ENCODE measurements around the gene TMEM181.

DNA sequence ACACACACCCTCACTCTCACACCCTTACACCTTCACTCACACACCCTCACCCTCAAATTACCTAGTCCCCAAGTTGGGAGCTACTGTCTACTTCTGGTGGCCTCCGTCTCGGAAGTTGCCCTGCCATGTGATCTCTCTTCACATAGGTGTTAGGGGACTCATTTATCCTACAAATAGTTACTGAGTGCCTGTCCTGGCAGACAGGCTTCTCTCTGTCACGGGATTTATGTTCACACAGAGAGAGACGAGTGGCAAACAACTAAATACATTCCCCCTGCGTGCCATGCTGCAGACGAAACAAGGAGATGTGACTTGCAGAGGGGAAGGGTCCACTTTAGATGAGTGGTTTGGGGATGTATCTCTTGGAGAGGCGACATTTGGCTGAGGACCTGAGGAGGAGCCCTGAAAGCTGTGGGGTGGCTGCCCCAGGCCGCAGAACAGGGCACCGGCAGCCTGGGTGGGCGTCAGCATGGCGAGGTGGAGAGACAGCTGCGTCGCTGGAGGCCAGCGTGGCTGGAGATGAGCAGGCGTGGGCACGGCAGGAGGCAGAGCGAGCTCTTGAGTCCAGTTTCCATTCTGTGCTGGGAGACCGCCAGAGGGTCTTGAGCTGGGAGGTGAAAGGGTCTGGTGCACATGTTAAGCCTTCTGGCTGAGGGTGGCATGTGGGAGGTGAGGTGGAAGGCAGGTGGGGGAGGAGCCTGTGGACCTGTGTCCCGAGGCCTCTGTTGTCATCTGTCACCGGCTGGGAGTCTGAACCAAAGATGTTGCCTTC, 67.5 kb downstream of the TMEM181 start:
- TF ChIP-seq, protein P1, sequence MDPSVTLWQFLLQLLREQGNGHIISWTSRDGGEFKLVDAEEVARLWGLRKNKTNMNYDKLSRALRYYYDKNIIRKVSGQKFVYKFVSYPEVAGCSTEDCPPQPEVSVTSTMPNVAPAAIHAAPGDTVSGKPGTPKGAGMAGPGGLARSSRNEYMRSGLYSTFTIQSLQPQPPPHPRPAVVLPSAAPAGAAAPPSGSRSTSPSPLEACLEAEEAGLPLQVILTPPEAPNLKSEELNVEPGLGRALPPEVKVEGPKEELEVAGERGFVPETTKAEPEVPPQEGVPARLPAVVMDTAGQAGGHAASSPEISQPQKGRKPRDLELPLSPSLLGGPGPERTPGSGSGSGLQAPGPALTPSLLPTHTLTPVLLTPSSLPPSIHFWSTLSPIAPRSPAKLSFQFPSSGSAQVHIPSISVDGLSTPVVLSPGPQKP (IDR thresholded peaks at IDR 0.05; ENCODE audit: low read depth, low read length) = no peak
- TF ChIP-seq EP300 (IDR thresholded peaks at IDR 0.05) (no peak), KDM5A (IDR thresholded peaks at IDR 0.05) (no peak), CTCF (IDR thresholded peaks at IDR 0.05) (no peak), POLR2A (IDR thresholded peaks at IDR 0.05; ENCODE audit: low read length) (no peak)
